ENCODE results near the gene IFITM2.

Gene IFITM2

DNA sequence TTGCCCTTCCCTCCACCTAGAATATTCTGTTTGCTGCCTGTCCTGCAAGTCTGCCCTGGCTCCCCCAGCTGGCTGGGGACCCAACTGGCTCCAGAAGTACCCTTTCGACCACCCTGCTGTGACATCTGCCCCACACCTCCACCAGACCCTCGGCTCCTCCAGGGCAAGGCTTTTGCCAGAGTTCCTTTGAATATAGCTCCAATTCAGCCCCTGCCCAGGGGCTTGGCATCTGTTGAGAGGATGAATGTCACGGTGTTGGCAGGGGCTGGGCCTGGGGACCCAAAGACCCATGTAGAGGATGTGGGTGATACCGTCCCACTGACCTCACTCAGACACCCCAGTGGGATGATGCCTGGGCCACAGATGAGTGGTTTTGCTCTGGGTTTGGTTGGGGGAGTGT, 25.4 kb upstream of the IFITM2 start:
- DNase-seq, result no peak

DNA sequence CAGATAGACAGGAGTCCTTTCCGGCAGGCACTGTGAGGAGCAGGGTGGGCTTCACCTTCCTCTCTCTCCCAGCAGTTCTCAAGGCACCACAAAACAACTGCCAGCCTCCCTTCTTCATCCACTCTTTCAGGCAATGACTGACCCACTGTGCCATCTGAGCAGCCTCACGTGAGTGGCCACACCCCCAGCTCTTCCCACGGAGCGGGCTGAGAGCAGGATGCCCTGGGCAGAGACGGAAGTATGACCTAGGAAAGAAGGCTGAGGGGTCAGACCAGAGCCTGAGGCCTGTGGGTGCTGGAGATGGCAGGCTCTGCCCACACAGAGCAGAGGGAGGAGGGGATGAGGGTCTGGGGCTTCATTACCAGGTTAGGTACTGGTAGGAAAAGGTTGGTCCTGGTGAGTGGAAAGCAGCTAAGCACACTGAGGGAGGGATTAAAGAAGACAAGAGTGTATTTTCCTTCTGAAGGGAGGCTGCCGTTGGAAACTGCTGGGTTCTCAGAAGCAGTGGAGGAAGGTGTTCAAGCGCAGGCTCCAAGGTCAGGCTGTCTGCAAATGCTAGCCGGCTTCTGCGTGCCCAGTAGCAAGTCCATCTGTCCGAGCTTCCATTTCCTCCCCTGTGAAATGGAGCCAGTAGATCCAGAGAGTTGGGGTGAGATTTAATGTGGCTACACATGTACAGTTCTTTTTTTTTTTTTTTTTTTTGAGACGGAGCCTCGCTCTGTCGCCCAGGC, 24.8 kb upstream of the IFITM2 start:
- DNase-seq, result no peak

DNA sequence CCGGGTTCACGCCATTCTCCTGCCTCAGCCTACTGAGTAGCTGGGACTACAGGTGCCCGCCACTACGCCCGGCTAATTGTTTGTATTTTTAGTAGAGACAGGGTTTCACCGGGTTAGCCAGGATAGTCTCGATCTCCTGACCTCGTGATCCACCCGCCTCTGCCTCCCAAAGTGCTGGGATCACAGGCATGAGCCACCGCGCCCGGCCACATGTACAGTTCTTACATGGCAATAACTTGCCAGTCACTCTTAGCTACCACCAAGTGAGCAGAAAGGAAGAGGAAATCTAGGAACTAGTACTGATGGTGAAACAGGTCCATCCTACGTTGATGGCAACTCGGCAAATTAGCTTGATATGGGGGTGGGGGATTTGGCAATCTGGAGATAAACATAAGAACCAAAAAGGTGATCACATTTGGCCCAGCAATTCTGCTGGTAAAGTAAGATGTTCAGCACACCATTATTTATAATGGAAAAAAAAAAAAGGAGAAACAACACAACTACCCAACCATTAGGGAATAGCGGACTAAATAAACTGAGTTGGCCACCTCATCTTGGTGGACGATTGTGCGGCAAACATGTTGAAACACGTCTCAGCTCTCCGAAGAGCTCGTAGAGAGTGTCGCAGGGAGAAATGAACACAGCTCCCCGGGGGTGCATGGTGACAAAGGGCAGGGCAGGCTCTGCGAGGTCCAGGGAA, 24.1 kb upstream of the IFITM2 start:
- DNase-seq, result no peak

DNA sequence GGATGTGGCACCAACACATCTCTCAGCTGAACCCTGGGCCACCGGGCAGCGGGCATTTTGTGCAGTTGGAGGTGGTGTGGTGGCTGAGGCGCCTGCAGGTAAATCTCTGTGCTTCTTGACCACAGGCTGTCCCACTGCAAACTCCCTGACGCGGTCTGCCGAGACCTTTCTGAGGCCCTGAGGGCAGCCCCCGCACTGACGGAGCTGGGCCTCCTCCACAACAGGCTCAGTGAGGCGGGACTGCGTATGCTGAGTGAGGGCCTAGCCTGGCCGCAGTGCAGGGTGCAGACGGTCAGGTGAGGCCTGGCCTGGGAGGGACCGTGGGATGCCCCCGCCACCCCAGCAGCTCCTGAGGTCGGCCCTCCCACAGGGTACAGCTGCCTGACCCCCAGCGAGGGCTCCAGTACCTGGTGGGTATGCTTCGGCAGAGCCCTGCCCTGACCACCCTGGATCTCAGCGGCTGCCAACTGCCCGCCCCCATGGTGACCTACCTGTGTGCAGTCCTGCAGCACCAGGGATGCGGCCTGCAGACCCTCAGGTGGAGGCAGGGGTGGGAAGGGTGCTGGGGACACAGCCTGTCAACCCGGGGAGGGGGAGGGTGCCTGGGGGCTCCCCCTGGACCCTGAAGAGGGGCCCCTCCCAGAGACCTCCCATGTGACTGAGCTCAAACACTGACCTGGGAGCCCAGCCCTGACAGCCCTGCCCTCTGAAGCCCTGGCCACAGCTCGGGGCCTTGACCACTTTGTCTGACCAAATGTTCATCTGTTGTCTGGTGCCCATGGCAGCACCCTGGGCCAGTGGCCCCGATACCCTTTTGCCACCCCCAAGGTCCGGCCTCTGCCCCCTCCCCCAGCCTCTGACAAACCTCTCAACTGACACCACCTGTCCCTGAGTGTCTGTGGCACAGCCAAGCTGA, 23.3 kb upstream of the IFITM2 start:
- no peak for DNase-seq

GRCh38 chr11:285021-285893, 22.4 kb upstream of the IFITM2 start:
- DNase-seq, result no peak

- DNase-seq, result no peak
These were observed 21.8 kb upstream of the IFITM2 start for GRCh38 chr11:285894-286220.

GRCh38 chr11:286977-287820, 20.4 kb upstream of the IFITM2 start:
- DNase-seq, result peak; percentile 23

GRCh38 chr11:287821-288477, 19.7 kb upstream of the IFITM2 start:
- DNase-seq, result no peak

DNA sequence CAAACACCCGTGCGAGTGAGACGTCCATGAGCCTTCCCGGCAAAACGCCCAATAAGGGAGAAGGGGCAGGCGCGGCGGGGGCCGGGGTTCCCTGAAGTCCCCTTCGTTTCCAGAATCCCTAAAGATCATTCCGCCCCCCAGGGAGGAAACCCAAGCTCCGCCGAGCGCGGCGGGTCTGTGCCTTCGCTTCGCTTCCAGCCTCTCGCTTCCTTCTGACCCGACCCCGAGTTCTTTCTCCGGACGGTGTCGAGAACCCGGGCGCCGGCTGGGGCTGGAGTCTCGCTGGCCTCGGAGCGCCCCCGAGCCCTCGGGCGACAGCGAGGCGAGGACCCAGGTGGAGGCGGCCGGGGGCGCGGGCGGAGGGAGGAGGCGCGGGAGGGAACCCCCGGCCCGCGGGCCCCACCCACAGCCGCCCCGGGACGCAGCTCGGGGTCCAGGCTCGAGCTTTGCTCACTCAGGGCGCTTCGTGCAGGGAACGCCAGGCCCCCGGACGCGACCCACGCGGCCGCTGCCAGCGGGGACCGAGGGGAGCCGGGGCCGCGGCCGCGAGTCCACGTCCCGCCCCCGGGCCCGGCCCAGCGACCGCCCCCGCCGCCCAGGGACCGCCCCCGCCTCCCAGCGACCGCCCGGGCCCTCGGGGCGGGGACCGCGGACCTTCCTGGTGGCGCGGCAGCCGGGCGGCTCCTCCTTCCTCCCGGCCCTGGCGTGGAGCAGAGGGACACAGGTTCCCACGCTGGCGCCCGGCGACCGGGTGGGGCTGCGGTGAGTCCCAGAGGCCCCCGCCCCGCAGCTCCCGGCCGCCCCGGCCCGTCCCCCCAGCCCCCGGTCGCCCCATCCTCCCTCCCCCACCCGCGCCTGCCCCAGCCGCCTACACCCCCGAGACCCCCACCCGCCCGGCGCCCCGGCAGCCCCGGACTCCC, 18.9 kb upstream of the IFITM2 start, which contains the start of gene PGGHG:
PGGHG (plus strand) TSS at position 649 of the 920 bp plus-strand sequence. CDS start 691 bp downstream, outside the sequence.
- peak; percentile 71 for DNase-seq

DNA sequence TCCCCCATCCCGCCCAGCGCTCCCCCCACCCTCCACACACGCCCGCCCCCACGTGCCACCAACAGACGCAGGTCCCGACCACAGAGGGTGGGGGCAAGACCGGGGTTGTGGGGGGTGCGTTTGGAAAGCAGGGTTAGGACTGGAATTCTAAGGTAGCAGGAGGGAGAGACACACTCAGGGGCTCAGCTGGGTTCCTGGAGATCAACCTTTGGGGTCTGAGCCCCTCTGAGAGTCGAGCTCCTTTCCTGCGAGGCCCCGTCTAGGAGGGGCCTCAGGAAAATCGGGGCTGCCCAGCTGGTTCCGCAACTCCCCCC, 18.3 kb upstream of the IFITM2 start:
- DNase-seq, result no peak

- DNase-seq, result no peak
These were observed 17.6 kb upstream of the IFITM2 start for GRCh38 chr11:289712-290620.

- no peak for DNase-seq
These were observed 16.9 kb upstream of the IFITM2 start for GRCh38 chr11:290621-291231.

DNA sequence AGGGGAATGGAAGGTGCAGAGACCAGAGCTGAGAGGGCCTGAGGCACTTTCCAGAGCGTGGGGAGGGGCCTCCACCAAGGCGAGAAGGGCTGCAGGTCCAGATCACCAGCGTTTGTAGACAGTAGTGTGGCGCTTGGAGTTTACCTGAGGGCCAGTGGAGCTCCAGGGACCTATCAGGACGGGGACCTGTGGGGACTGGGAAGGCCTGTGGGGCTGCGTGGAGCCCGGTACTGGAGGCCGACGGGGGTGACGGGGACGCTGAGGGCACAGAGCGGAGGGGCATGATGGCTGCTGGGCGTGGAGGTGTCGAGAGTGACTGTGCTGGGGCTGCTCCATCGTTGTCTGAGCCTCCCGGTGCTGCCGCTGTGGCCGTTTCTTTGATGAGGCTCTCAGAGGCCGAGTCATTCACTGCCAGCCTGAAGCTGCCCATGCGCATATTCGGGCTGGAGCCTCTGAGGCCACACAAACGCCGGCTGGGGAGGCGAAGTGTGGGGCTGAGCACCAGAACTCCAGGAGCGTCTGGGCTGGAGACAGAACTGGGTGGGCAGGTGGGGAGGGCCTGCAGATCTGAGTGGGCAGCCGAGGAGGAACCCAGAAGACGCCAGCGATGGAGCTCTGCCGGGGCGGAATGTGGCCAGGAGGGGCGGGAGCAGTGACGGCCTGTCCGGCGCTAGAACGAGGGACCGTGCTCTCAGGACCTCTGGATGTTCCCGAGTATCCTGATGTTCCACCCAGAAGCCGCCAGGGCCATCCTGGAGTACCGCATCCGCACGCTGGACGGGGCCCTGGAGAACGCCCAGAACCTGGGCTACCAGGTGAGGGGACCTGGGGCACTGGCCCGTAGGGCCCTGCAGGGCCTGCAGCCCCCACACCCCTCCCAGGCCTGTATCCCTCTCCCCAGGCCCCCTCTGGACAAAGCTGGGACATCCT, 16.1 kb upstream of the IFITM2 start:
- DNase-seq, result no peak

- DNase-seq, result no peak
These were observed 15.2 kb upstream of the IFITM2 start for GRCh38 chr11:292211-293121.

DNA sequence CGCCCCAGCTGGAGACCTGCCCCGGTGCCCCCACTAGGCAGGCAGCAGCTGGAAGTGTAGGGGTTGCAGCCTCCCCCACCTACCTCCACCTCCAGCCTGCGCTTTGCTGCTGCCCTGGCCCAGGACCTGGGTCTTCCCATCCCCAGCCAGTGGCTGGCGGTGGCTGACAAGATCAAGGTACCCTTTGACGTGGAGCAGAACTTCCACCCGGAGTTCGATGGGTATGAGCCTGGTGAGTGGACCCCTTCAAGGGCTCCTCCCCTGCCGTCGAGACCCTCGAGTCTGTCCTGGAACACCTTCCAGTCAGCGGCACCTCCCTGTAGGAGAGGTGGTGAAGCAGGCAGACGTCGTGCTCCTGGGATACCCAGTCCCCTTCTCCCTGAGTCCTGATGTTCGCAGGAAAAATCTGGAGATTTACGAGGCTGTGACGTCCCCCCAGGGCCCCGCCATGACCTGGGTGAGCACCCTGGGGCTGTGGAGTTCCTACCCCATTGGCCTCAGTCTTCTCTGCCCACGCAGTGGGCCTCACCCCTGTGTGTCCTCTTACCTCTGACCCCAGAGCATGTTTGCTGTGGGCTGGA, 14.3 kb upstream of the IFITM2 start:
- DNase-seq, result no peak

Data from NCI-H69 (cell line).